IPS-11a (cell line): ENCODE measurements around the gene SLC9A1.

Source experiments
- H3K4me3 ChIP-seq: one replicate; pipeline ENCODE4 v1.5.1; 2013; ENCODE audit warnings: low read depth, low read length, control low read depth

Gene SLC9A1

DNA sequence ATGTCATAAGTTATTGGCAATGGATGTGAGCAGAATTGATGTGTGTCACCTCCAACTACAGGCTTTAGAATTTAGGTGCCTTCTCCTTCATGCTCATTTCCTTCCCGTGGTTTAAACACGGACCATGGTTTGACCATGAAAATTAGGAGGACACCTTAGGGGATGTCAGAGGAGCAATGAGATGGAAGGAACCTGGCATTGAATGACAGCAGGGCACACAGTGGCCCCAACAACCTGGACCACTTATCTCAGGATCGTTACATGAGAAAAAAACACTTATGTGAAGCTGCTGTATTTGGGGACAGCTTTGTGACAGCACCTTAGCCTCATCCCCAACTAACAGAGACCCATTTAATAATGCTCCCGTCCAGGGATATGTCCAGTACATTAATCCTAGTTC is 70.8 kb downstream of the SLC9A1 start:
- H3K4me3 ChIP-seq: no peak overlapping the region

DNA sequence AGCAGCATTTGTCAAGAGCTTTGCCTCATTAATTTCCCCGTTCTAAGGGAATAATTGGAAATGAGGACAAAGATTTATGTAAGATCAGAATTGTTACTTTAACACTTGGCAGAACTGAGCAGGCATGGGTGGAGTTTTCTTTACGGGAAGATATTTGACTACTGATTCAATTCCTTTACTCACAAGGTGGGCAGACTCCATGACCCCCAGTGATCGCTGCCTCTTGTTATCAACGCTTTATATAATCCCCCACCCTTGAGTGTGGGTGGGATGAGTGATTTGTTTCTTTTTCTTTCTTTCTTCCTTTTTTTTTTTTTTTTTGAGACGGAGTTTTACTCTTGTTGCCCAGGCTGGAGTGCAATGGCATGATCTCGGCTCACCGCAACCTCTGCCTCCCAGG is 77.0 kb downstream of the SLC9A1 start:
- no peak overlapping the region for H3K4me3 ChIP-seq

DNA sequence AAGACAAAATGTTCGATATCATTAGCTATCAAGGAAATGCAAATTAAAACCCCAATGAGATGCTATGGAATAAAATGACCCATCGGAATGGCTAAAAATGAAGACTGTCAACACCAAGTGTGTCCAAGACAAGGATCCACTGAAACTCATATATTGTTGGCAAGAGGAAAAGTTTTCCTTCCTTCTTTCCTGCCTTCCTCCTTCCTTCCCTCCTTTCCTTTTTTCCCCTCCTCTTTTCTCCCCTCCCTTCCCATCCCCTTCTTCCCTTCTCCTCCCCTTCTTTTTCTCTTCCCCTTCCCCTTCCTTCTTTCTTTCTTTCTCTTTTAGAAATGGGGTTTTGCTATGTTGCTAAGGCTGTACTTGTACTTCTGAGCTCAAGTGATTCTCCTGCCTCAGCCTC is 78.1 kb downstream of the SLC9A1 start:
- H3K4me3 ChIP-seq: no peak overlapping the region

DNA sequence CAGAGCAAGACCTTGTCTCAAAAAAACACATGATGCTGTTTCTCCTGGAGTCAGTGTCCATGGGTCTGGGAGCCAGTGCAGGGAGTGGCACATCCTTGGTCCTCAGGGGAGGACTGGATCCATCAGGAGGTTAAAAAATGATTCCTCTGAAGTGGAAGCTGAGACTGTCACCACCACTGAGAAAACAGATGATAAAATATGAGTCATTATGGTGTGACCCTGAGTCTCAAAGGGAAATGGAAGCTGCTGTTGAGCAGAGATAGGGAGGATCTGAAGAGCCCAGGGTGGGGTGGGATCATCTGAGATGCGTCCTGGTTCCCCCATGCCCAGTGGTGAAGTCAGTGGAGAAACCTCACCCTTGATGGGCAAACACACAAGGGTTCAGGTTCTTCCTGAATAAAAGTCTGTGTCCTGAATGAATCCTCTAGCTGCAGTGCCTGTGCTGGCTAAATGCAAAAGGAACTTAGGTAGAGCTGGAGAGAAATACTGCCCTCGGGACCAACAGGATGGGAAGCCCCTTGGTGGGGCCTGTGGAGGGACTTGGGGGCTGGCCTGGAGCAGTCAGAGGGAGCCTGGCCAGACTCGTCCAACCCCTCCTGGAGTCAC is 80.6 kb downstream of the SLC9A1 start:
- H3K4me3 ChIP-seq: no peak overlapping the region

DNA sequence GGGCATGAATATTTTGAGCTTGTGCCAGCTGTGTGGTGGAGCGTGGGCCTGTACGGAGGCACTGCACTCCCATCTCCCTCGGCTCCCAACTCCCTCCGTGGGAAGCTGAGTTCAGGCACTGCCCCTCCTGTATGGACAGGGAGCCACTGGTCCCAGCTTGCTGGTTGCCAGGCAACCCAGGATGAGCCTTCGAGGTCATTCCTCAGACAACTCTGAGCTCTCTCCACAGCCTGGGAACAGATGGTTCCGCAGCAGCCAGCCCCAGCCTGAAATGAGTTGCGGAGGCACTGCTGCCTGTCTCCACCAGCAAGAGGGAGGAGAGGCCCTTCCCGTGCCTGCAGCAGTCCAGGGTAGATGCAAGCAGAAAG is 83.9 kb downstream of the SLC9A1 start:
- H3K4me3 ChIP-seq: no peak overlapping the region

DNA sequence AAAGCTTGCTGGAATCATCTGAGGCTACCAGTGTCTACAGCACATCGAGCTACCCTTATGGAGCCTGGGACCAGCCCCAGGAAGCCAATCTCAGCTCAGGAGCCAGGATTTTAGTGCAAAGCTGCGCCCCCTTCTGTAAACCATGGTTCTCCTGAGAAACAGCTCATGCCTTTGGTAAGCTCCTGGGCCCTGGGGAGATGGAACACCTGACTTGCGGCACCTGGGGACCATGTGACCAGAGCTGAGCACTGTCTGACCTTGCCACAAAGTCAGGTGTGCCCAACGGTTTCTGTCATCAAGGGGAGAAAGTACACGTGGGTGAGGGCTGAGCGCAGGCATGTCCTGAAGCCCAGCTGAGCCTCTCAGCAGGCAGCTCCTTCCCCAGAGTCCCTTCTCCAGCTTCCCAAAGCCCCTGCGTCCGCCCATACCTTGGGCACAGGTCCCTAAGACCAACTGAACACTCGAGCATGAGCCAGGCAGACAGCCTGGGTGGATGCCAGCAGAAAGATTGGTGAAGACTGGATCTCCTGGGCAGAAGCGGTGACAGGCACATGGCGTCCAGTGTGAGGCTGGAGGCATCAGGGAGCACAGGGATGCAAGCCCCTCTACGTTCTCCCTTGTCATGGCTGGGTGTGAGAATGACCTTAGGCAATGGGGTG is 84.4 kb downstream of the SLC9A1 start:
- H3K4me3 ChIP-seq: no peak overlapping the region

DNA sequence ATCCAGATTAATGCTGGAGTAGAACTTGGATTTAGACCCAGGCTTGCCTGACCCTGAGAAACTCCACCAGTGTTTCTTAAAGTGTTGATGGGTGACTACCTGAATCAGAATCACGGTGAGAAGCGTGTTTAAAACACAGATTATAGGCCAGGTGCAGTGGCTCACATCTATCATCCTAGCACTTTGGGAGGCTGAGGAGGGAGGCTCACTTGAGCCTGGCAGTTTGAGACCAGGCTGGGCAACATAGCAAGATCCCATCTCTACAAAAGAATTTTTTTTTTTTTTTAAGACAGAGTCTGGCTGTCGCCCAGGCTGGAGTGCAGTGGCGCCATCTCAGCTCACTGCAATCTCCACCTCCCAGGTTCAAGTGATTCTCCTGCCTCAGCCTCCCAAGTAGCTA is 86.0 kb downstream of the SLC9A1 start:
- H3K4me3 ChIP-seq: no peak overlapping the region

DNA sequence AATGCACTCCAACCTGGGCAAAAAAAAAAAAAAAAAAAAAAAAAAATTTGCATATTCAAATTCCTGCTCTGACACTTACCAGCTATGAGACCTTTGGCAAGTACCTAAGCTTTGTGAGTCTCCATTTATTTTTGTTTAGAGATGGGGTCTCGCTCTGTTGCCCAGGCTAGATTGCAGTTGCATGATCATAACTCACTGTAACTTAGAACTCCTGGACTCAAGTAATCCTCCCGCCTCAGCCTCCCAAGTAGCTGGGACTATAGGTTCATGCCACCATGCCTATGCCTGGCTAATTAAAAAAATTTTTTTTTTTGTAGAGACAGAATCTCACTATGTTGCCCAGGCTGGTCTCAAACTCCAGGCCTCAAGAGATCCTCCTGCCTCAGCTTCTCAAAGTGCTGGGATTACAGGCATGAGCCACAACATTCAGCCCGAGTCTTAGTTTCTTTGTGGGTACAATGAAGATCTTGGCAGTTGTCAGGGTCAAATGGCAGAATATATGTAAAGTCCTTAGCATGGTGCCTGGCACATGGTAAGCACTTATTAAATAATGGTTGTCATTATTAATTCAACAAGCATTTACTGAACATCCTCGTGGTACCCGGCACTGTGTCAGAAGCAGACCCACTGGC is 88.8 kb downstream of the SLC9A1 start:
- H3K4me3 ChIP-seq: no peak overlapping the region

DNA sequence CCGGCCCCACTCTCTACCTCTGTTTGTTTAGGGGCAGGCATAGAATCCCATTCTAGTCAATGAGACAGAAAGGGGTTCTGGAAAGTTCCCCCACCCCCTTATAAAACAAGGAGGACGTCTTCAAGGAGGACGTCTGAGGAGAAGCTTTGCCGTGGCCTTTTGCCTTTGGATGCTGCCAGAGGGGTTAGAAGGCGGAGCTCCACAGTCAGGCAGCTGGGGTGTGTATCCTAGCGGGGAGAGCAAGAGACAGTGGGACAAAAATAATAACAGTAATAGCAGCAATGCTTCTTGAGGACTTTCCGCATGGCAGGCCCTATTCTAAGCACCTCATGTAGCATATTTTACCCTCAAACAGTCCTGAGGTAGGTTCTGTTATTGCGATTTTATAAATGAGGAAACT is 94.0 kb downstream of the SLC9A1 start:
- no peak overlapping the region for H3K4me3 ChIP-seq

DNA sequence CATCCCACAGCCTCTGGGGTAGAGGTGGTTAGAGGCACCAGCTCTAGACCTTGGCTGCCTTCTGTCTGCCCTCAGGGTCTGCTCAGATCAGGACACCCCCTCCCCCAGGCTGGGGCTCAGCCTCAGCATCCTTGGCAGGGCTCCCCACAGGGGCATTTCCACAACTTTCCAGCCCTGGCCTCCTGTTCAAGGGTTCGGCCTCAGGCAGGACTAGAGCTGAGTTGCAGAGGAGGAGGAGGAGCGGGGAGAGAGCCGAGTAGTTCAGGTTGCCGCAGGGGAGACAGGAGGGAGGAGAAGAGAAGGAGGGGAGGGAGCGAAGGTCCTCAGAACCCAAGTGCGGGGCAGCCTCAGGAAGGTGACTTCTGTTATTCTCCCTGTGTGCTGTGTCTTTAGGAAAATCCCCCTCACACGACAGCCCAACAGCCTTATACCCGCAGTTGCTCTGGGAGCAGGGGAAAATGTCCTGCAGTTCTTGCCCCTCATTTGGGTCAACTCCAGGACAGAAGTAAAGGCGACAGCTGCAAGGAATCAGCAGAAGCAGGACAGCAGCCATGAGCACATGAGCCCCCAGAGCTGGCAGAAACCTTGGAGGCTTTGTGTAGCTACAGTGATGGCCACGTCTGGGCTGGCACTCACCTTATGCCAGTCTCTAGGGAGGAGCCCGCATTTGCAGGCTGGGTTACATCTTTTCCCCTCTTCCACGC is 95.8 kb downstream of the SLC9A1 start:
- no peak overlapping the region for H3K4me3 ChIP-seq

DNA sequence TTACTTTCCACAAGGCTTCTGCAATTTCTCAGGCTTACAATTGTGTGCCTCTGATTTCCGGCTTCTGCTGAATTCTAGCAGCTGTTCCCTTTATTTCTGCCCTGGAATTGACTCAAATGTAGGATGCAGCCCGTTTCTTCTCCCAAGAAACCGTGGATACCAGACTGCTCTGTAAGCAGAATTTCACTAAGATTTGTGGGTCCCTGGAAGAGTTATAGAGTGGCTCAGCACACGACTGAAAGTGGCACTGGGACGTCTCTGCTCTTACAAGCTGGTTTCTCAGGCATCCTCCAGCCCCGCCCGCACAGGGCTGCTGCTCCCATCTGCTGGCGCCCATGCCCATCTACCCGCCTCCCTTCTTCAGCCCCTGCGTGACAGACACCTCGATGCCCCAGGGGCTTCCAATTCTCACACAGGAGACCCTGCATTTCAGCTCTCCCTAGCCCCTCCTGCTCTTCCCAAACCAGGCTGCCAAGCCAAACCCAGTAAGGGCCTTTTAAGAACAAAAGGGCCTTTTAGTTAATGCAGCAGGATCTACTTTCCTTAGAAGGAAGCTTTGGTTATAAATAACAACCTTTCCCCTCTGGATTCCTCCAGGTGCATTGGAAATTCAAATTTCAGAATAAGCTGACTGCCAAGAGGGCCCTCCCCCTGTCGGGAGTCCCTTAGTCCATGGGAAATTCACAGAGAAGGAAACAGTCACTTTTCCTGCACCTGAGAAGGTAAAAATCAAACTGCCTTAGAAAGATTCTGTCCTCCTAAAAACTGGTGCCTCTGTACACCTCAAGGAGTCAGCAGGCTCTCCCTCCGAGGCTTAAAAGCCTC is 96.9 kb downstream of the SLC9A1 start:
- H3K4me3 ChIP-seq: no peak overlapping the region

DNA sequence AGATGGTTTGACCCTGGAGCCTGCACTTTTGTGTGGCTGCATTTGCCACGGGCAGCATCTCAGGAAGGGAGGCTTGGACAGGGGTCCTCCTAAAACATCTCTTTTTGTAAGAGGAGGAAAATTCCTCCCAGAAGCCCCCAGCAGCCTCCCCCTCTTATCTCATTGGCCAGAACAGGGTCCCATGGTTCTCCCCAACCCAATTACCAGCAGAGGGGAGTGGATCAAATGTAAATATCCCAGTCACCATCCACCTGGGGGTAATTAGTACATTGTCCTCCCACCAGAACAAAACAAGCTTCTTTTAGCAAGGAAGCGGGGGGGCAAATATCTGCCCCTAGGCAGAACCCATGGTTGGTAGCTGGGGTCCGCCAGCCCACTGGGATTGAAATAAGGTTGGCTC is 97.5 kb downstream of the SLC9A1 start:
- no peak overlapping the region for H3K4me3 ChIP-seq

DNA sequence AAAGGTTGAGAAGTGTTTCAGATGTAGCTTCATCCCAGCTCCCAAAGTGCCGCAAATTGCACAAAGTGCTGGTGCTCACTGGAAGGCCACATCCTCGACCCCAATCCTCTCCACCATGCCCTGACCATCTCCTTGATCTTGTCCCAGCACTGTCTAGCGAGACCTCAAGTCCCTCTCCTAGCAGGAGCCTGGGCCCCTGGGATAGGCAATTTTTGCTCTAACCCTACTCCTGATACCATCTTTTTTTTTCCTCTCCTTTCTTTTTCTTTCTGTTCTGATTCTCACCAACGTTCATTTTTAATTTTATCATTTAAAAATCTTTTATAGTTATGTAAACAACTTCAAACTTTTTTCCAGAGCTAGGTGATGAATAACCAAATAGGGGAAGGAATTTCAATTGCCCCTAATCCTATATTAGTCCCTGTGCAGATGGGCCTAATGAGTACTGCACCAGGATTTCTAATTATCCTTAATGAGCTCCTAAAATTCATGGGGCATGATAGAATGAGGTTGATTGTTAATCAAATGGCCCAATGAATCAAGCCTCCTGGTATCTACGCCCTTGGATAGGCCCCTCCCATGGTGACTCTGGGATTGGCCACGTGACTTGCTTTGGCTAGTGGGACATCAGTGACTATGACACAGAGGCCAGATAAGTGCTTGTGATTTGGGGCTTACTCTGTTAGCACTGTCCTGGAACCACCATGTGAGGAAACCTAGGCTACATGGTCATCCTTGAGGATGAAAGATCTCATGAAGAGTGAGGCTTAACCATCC is 100.8 kb downstream of the SLC9A1 start:
- H3K4me3 ChIP-seq: no peak overlapping the region

DNA sequence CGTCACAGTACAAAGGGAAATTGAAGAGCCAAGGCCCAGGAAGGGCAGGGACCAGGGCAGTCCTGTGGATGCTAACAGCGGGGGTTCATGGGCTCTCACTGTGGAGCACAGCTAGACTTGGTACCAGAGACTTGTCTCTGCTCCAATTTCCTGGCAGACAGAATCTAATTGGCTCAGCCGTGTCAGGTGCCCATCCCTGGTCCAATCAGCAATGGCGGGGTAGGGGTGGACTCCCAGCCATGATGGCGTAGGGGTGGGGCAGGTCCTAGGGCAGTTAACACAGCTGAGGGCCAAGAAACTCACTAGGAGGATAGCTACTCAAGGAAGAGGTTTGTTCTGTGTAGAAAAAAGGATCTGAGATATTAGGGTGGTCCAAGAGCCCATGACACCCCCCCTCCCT is 102.4 kb downstream of the SLC9A1 start:
- no peak overlapping the region for H3K4me3 ChIP-seq

DNA sequence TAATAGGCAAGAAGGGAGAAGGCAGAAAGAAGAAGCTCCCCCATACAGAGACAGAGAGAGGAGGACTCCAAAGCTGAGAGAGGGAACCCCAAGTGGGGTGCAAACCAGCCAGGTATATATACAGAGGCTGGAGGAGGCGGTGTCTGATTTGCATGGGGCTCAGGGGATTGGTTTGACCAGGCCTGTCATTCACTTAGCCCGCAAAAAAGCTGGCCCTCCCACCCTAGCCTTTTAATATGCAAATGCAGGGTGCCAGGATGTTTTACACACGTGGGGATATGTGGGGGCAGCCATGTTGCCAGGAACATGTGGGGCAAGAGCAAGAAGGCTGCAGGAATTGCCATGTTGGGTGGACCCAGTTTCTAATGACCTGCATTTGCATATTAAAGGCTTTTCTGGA is 105.3 kb downstream of the SLC9A1 start:
- no peak overlapping the region for H3K4me3 ChIP-seq

DNA sequence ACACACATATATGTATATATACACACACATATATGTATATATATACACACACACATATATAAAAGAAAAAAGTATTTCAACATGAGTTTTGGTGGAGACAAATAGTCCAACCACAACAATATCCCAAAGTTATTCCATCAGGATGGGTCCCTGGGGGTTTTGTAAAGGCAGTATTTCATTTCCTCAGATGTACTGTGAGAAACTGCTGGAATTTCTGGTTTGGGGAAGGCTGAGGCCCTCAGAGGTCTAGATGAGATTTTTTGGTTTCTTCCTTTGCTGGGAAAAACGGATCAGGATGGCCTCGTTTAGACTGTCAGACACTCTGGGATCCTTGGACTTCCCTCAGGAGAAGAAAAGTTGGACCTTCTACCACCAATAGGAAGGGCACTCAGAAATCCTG is 105.8 kb downstream of the SLC9A1 start:
- H3K4me3 ChIP-seq: no peak overlapping the region
